Measurements from ENCODE around the gene RFX3. TPM values are rescaled to one million over a fixed set of nuclear protein-coding genes. Genes with fewer than 3 reads are reported as not detected.

RFX3 gene
- total and polyA plus RNA-seq, 4 donors: 0.30 to 4.6 (median 1.5) TPM

- no peak for DNase-seq (ENCODE audit: low spot score)
- Histone ChIP-seq H3K9me3 (ENCODE audit: control insufficient read depth in 4 of 4, low read length in 3 of 4) (no peaks in the 10 kb centered on the region), H3K27me3 (ENCODE audit: control insufficient read depth in 4 of 4, insufficient read depth in 4 of 4, low read length in 3 of 4) (no peaks in the 10 kb centered on the region), H3K9ac (ENCODE audit: low read depth in 1 of 2, low read length in 2 of 2) (no peak overlapping the region), H3K27ac (ENCODE audit: low read depth in 1 of 2, low read length in 2 of 2) (no peak overlapping the region), H3K4me3 (ENCODE audit: low read depth in 1 of 3, low read length in 3 of 3) (no peak overlapping the region), H3K36me3 (ENCODE audit: control insufficient read depth in 4 of 4, insufficient read depth in 3 of 4, low read depth in 1 of 4, low read length in 3 of 4) (no peaks in the 10 kb centered on the region), H3K4me1 (ENCODE audit: control insufficient read depth in 4 of 4, insufficient read depth in 4 of 4, low read length in 3 of 4) (peaks cover 0 to 7% (median 5%) of the 10 kb centered on the region in 4 donors)
- TF ChIP-seq HNF4G (IDR thresholded peaks at IDR 0.05): no peak
- no peak for TF ChIP-seq SP1 (IDR thresholded peaks at IDR 0.05)
- no peak for TF ChIP-seq YY1 (IDR thresholded peaks at IDR 0.05)
- no peak for TF ChIP-seq FOXA1 (IDR thresholded peaks at IDR 0.05)
- no peak for TF ChIP-seq TAF1 (conservative IDR thresholded peaks at IDR 0.05)
- no peak for TF ChIP-seq REST (IDR thresholded peaks at IDR 0.05)
- TF ChIP-seq RXRA (IDR thresholded peaks at IDR 0.05): no peak
- TF ChIP-seq GABPA (IDR thresholded peaks at IDR 0.05 in 1 of 2, conservative IDR thresholded peaks at IDR 0.05 in 1 of 2): no peak
- TF ChIP-seq RAD21 (IDR thresholded peaks at IDR 0.05): no peak
- TF ChIP-seq JUND (IDR thresholded peaks at IDR 0.05): no peak
- no peak for TF ChIP-seq MAX (IDR thresholded peaks at IDR 0.05)
- TF ChIP-seq FOXA2 (IDR thresholded peaks at IDR 0.05): no peak
- no peak for TF ChIP-seq EGR1 (IDR thresholded peaks at IDR 0.05; ENCODE audit: low read depth in 2 of 2)
- TF ChIP-seq ATF3 (IDR thresholded peaks at IDR 0.05): no peak
- 93% methylated on average over 1 of the region's 1 CpG for WGBS
Observed at GRCh38 chr9:3521966-3522365, 3.8 kb downstream of the RFX3 start.

- peaks cover 0 to 7% (median 5%) of the 10 kb centered on the region in 4 donors for H3K4me1 ChIP-seq (ENCODE audit: control insufficient read depth in 4 of 4, insufficient read depth in 4 of 4, low read length in 3 of 4)
- H3K27ac ChIP-seq (ENCODE audit: low read depth in 1 of 2, low read length in 2 of 2): no peak overlapping the region
- no peak for DNase-seq (ENCODE audit: low spot score)
- no peaks in the 10 kb centered on the region for H3K9me3 ChIP-seq (ENCODE audit: control insufficient read depth in 4 of 4, low read length in 3 of 4)
- 83% methylated on average over 4 of the region's 4 CpGs for WGBS
- H3K27me3 ChIP-seq (ENCODE audit: control insufficient read depth in 4 of 4, insufficient read depth in 4 of 4, low read length in 3 of 4): no peaks in the 10 kb centered on the region
- H3K4me3 ChIP-seq (ENCODE audit: low read depth in 1 of 3, low read length in 3 of 3): no peak overlapping the region
- no peaks in the 10 kb centered on the region for H3K36me3 ChIP-seq (ENCODE audit: control insufficient read depth in 4 of 4, insufficient read depth in 3 of 4, low read depth in 1 of 4, low read length in 3 of 4)
- TF ChIP-seq REST (IDR thresholded peaks at IDR 0.05) (no peak), RXRA (IDR thresholded peaks at IDR 0.05) (no peak), TAF1 (conservative IDR thresholded peaks at IDR 0.05) (no peak), JUND (IDR thresholded peaks at IDR 0.05) (no peak), MAX (IDR thresholded peaks at IDR 0.05) (no peak), FOXA2 (IDR thresholded peaks at IDR 0.05) (no peak), ATF3 (IDR thresholded peaks at IDR 0.05) (no peak), RAD21 (IDR thresholded peaks at IDR 0.05) (no peak), HNF4G (IDR thresholded peaks at IDR 0.05) (no peak), EGR1 (IDR thresholded peaks at IDR 0.05; ENCODE audit: low read depth in 2 of 2) (no peak), CTCF (IDR thresholded peaks at IDR 0.05; ENCODE audit: low read depth, low read length, missing input control) (no peak), FOXA1 (IDR thresholded peaks at IDR 0.05) (no peak), HNF4A (conservative IDR thresholded peaks at IDR 0.05) (no peak), NR2F2 (IDR thresholded peaks at IDR 0.05) (no peak), YY1 (IDR thresholded peaks at IDR 0.05) (no peak), ZBTB33 (IDR thresholded peaks at IDR 0.05) (no peak), GABPA (IDR thresholded peaks at IDR 0.05 in 1 of 2, conservative IDR thresholded peaks at IDR 0.05 in 1 of 2) (no peak), SP1 (IDR thresholded peaks at IDR 0.05) (no peak)
- H3K9ac ChIP-seq (ENCODE audit: low read depth in 1 of 2, low read length in 2 of 2): no peak overlapping the region
Observed at GRCh38 chr9:3520564-3520963, 5.2 kb downstream of the RFX3 start.

All from liver (tissue), 9 donors.